ENCODE results near the gene LEFTY1. TPM values are rescaled to one million over a fixed set of nuclear protein-coding genes. Genes with fewer than 3 reads are reported as not detected.

Gene LEFTY1
- total and polyA plus RNA-seq, 3 donors from 2014 or later = 0.63 to 0.90 (median 0.87) TPM

GRCh38 chr1:225892307-225892706 is 3.4 kb upstream of the LEFTY1 start:
- no peak for DNase-seq
- Histone ChIP-seq H3K4me1 (no peaks in the 10 kb centered on the region), H3K27me3 (no peaks in the 10 kb centered on the region), H3K4me3 (no peak overlapping the region), H3K27ac (no peak overlapping the region), H3K9me3 (no peaks in the 10 kb centered on the region), H3K36me3 (ENCODE audit: low read depth, missing control alignments) (no peaks in the 10 kb centered on the region)
- 91 to 97% methylated on average over 6 of the region's 6 CpGs for WGBS, 2 donors
- intact Hi-C loops (cut with DNase I; ENCODE audit: low total_unique reads) = no loop called here
- no peak for TF ChIP-seq POLR2A (IDR thresholded peaks at IDR 0.05)
- no peak for TF ChIP-seq CTCF (IDR thresholded peaks at IDR 0.05)

- Histone ChIP-seq H3K4me1 (no peaks in the 10 kb centered on the region), H3K4me3 (no peak overlapping the region), H3K27ac (no peak overlapping the region), H3K9me3 (no peaks in the 10 kb centered on the region), H3K36me3 (ENCODE audit: low read depth, missing control alignments) (no peaks in the 10 kb centered on the region), H3K27me3 (no peaks in the 10 kb centered on the region)
- TF ChIP-seq POLR2A (IDR thresholded peaks at IDR 0.05) = no peak
- no peak for TF ChIP-seq CTCF (IDR thresholded peaks at IDR 0.05)
- 93% methylated on average over 11 to 14 of the region's 14 CpGs for WGBS, 2 donors
- DNase-seq = no peak
- intact Hi-C loops (cut with DNase I; ENCODE audit: low total_unique reads) = no loop called here
Observed at GRCh38 chr1:225891229-225891972, 2.5 kb upstream of the LEFTY1 start.

- Histone ChIP-seq H3K27ac (no peak overlapping the region), H3K9me3 (no peaks in the 10 kb centered on the region), H3K4me1 (no peaks in the 10 kb centered on the region), H3K36me3 (ENCODE audit: low read depth, missing control alignments) (no peaks in the 10 kb centered on the region), H3K27me3 (no peaks in the 10 kb centered on the region), H3K4me3 (no peak overlapping the region)
- intact Hi-C loops (cut with DNase I; ENCODE audit: low total_unique reads) = no loop called here
- 72% methylated on average over 3 to 6 of the region's 6 CpGs for WGBS, 2 donors
- no peak for TF ChIP-seq CTCF (IDR thresholded peaks at IDR 0.05)
- no peak for TF ChIP-seq POLR2A (IDR thresholded peaks at IDR 0.05)
- DNase-seq = no peak
Observed at GRCh38 chr1:225890346-225891228, 1.6 kb upstream of the LEFTY1 start.

- no peak for TF ChIP-seq POLR2A (IDR thresholded peaks at IDR 0.05)
- TF ChIP-seq CTCF (IDR thresholded peaks at IDR 0.05) = no peak
- 90 to 94% methylated on average over 5 of the region's 5 CpGs for WGBS, 2 donors
Observed at GRCh38 chr1:225889743-225890142, 797 bp upstream of the LEFTY1 start.

More at GRCh38 chr1:225889743-225890142, 797 bp upstream of the LEFTY1 start:
- Histone ChIP-seq H3K4me1 (no peaks in the 10 kb centered on the region), H3K9me3 (no peaks in the 10 kb centered on the region), H3K36me3 (ENCODE audit: low read depth, missing control alignments) (no peaks in the 10 kb centered on the region), H3K4me3 (no peak overlapping the region), H3K27ac (no peak overlapping the region), H3K27me3 (no peaks in the 10 kb centered on the region)
- intact Hi-C loops (cut with DNase I; ENCODE audit: low total_unique reads) = no loop called here
- DNase-seq = no peak
